Stimulated activated CD4-positive, alpha-beta T cell treated with anti-CD3 and anti-CD28 coated beads, Interleukin-1b, Interleukin-23, amount 100 ng/mL, for 4 hours (primary cell): ENCODE data around the gene GPANK1.

Experiments used
- DNase-seq, 2 donors: peaks; one replicate each; pipeline ENCODE4 v3.0.0-alpha.2; 2020; ENCODE audit warnings: low read depth in 2 of 2

GPANK1 gene

DNA sequence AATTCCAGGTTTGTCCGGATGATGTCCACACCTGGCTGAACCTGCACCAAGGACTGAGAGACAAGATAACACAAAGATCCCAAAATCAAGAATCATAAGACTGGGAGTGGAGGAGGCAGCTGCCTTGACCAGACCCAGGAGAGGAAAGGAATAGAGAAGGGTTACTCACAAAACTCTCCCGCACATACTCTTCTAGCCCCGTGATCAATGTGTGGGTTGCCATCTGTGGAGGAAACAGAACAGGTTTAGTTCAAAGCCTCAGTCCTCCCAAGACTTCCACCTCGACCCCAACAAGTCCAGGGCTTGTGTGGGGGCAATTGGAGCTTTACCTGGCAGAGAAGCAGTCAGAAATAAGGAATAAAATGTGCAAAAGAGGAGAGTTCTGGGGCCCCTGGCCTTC, 23.4 kb downstream of the GPANK1 start:
- no peak for DNase-seq

- no peak for DNase-seq
Measured at GRCh38 chr6:31640612-31641011, 24.2 kb downstream of the GPANK1 start.

GRCh38 chr6:31639449-31639861, 25.3 kb downstream of the GPANK1 start:
- DNase-seq: no peak

DNA sequence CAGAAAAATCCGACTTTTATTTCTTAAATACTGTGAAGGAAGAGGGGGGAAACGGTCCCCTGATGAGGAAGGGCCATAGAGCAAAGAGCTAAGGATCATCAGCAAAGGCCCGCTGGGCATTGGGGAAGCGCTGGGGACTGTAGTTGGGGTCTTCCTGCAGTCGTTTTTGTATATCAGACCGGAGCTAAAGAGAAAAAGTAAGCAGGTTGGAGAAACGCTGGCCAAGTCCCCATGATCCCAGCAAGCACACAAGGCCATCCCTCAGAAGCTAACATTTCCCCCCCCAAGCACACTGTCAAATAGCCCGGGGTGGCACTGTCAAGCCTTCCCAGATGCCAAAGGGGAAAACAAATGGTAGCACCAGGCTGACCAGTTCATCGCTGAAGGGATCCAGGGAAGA, 25.8 kb downstream of the GPANK1 start:
- no peak for DNase-seq

DNA sequence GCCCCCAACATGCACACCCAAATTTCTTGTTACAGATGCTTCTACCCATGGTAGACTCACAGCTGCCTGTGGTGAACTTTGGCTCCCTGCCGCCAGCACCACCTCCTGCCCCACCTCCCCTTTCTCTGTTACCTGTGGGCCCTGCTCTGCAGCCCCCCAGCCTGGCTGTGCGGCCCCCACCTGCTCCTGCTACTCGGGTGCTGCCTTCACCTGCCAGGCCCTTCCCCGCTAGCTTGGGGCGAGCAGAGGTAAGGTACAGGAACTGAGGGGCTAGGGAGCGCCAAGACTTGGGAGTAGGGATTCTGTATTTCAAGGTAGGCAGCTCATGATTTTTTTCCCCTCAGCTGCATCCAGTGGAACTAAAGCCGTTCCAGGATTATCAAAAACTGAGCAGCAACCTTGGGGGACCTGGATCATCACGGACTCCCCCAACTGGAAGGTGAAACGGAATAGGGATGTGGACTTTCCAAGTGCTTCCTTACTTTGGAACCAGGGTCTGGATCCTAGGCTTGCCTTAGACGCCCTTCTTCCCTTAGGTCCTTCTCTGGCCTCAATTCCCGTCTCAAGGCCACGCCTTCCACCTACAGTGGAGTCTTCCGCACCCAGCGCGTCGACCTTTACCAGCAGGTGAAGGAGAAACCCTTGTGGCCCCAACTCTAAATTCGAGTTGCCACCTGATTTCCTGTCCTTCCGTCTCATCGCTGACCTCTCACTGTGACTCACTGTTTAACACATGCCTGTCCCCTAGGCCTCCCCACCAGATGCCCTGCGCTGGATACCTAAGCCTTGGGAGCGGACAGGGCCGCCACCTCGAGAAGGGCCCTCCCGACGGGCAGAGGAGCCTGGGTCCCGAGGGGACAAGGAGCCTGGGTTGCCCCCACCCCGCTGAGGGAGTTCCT, 27.9 kb downstream of the GPANK1 start:
- DNase-seq: no peak

DNA sequence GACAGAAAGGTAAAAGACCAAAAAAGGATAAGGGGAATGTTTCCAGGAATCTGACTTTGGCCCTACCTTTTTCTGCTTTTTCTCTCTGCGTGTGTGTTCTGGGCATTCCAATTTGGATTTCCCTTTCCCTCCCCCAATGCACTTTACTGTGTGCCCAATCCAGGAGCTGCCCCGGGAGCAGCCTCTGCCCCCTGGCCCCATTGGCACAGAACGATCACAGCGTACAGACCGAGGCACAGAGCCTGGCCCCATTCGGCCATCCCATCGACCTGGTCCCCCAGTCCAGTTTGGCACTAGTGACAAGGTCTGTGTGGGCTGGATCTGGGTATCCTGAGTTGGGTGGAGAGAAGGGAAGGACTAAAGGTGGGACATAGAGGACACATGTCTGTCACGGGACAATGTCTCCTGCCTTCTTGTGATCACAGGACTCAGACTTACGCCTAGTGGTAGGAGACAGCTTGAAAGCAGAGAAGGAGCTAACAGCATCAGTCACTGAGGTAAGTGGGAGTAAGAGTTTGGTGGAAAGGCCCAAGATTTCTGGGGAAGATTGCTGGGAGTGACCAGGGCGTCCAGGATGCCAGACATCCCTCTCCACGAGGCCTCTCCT, 29.7 kb downstream of the GPANK1 start:
- DNase-seq: no peak

- DNase-seq: no peak
Measured at GRCh38 chr6:31634131-31634530, 30.7 kb downstream of the GPANK1 start.

DNA sequence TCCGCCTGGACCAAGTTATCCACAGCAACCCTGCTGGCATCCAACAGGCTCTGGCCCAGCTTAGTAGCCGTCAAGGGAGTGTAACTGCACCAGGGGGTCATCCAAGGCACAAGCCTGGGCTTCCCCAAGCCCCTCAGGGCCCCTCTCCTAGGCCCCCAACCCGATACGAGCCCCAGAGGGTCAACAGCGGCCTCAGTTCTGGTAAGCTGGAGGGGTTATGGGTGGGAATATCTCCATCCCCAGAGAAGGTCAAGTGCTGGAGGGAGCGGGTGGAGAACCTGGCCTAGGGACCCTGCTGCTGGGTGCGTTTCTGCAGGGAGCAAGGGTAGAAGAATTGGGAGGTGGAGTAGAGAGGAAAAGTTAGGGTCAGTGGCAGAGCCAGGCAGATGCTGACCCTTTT, 31.4 kb downstream of the GPANK1 start:
- no peak for DNase-seq

DNA sequence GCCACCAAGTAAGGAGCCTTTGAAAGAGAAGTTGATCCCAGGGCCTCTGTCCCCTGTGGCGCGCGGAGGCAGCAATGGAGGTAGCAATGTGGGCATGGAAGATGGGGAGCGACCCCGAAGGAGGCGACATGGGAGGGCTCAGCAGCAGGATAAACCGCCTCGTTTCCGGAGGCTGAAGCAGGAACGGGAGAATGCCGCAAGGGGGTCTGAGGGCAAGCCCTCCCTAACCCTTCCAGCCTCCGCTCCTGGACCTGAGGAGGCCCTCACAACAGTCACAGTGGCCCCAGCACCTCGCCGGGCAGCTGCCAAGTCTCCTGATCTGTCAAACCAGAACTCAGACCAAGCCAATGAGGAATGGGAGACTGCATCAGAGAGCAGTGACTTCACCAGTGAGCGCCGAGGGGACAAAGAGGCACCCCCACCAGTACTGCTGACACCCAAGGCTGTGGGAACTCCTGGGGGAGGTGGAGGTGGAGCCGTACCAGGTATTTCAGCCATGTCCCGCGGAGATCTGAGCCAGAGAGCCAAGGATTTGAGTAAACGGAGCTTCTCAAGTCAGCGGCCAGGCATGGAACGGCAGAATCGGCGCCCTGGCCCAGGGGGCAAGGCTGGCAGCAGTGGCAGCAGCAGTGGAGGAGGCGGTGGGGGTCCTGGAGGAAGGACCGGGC, 32.4 kb downstream of the GPANK1 start:
- DNase-seq: no peak

GRCh38 chr6:31631681-31632278, 33.0 kb downstream of the GPANK1 start:
- DNase-seq: no peak

GRCh38 chr6:31631209-31631608, 33.6 kb downstream of the GPANK1 start:
- DNase-seq: no peak

- no peak for DNase-seq
Measured at GRCh38 chr6:31630177-31630934, 34.4 kb downstream of the GPANK1 start.

DNA sequence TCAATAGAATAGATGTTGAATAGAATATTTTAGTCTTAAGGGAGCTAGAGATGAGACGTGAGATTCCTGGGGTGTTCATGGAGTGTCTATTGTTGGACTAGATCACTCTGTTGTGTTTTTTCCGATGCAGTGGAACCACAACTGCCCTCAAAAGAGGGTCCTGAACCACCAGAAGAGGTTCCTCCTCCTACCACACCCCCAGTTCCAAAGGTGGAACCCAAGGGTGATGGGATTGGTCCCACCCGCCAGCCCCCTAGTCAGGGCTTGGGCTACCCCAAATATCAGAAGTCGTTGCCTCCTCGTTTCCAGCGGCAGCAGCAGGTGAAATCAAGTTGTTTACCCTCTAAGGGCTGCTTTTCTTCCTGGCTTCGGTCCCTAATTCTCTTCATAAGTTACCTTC, 35.8 kb downstream of the GPANK1 start:
- DNase-seq: no peak

DNA sequence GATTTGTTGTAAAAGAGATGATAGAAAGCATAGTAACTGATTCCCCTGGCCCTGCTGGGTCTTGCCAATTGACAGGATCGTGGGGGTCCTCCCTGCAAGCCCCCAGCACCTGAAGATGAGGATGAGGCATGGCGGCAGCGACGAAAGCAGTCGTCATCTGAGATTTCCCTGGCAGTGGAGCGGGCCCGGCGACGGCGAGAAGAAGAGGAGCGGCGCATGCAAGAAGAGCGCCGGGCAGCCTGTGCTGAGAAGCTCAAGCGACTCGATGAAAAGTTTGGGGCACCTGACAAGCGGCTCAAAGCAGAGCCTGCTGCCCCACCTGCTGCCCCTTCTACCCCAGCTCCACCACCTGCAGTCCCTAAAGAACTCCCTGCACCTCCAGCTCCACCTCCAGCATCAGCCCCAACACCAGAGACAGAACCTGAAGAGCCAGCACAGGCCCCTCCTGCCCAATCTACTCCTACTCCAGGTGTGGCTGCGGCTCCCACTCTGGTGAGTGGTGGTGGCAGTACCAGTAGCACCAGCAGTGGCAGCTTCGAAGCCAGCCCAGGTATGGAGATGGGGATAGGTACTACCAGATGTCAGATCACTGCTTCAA, 37.0 kb downstream of the GPANK1 start:
- no peak for DNase-seq

DNA sequence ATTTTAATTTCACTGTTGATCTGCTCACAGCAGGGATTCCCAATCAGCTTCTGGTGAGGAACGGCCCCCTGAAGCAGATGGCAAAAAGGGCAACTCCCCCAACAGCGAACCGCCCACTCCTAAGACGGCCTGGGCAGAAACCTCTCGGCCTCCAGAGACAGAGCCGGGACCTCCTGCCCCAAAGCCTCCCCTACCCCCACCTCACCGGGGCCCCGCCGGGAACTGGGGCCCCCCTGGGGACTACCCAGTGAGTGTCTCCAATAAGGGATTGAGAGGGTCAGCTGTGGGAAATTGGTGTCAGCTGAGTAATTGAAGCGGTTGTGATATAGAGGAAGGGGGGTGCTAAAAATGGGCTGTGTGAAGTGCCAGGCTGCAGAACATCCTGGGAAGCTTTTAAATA, 37.8 kb downstream of the GPANK1 start:
- DNase-seq: no peak

GRCh38 chr6:31624070-31624469, 40.7 kb downstream of the GPANK1 start:
- no peak for DNase-seq

GRCh38 chr6:31622684-31623091, 42.1 kb downstream of the GPANK1 start:
- no peak for DNase-seq

DNA sequence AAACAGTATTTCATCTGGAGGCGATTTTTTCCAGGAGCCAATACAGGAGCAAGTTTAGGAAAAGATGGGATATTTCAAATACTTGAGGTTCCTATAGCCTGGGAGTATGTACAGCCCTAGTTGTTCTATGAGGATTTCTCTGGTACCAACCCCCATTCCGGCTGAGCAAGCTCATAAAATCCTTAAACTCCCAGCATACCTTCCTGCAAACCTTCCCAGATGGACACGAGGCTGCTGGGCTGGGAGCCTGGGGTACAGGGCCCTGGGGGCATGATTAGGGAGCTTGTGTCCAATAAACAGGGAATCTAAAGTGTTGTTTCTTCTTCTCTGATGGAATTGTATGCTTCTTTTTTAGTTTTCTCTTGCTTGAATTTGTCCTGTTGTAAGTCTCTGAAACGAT, 42.8 kb downstream of the GPANK1 start:
- no peak for DNase-seq

GRCh38 chr6:31621320-31621939, 43.4 kb downstream of the GPANK1 start:
- DNase-seq: no peak

- peak; percentile 70 to 92 for DNase-seq
Measured at GRCh38 chr6:31620586-31621319, 44.0 kb downstream of the GPANK1 start, which contains the start of gene PRRC2A. TSS of gene PRRC2A (plus strand) at chr6:31620715. CDS start at chr6:31622790, 2,075 bp downstream.
